Activated CD4-positive, alpha-beta T cell treated with anti-CD3 and anti-CD28 coated beads, Interleukin-2, amount 50 U/mL, for 4 hours (primary cell): ENCODE data around the gene USPL1.

ENCODE experiments used
- DNase-seq, 2 experiments: peaks; one replicate each; pipeline ENCODE4 v3.0.0-alpha.2; 2020

USPL1 gene

DNA sequence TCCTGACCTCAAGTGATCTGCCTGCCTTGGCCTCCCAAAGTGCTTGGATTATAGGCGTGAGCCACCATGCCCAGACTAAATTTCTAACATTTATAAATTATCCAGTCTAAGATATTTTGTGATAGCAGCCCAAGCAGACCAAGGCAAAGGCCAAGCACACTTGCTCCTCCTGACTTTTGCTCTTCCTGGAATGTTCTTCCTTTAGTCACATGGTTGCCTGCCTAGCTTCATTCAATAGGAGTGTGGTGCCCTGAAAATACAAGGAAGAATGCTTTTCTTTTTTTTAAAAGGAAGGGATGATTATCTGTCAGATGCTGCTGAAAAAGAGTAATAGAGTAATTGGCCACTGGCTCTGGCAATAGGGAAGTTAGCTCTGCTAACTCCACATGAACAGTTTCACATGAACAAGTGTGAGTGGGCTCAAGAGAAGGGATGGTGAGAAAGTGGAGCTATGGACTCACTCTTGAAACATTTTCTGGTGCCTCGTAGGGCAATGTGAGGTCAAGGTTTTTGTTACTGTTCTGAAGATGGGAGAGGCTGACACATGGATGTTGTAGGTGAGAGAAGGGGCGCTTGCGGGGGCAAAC, 47.1 kb downstream of the USPL1 start:
- DNase-seq: no peak

DNA sequence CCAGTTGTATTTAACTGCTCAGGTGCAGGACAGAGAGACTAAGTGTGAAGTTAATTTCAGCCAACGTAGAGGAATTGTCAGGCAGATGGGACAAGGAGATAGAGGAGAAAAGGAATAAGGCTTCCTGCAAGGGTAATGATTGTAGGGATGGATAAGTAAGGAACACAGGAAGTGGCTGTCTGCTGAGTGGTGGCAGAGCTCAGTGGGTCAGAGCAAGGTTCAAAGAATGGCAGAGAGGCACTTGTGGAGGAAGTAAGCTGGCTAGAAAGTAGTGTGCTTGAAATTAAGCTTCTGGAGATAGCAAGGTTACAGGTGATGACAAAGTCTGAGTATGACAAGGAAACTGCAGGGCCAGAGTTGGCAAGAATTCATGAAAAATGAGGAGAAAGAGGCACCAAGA, 47.9 kb downstream of the USPL1 start:
- no peak for DNase-seq

- no peak for DNase-seq
Observed at GRCh38 chr13:30666113-30666512, 48.4 kb downstream of the USPL1 start.

DNA sequence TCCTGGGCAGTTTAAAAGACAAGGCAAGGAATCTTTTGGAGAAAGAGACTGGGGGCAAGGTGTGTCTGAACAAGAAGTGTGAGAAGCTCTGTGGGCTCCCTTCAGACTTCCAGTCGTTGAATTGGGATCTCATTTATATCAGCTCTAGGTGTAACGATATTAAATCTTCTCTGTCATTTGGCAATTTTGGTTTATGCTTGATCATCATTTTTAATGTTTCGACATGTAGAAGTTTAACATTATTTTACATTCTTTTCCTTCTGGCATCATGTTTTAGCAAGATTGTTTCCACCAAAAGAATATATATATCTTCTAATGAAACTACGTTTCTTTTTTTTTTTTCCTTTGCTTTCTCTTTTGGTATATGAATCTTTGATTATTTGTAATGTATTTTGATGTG, 49.3 kb downstream of the USPL1 start:
- no peak for DNase-seq

DNA sequence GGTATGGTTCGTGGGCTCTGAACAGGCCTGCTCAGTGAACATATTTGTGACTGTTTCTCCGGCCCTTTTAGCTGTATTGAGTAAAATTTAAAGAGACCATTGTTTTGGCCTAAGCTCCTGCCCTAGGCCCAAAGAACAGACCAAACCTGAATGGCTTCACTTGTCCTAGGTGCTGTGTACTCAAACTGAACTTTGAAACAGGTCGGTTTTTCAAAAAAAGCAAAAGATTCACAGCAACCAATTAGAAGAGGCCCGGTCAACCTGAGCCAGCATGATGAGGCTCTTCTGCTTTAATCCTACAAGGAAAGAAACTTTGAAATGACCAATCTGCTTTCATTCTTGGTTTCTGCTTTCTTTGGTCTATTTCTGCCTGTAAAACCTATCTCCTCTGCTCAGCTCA, 50.6 kb downstream of the USPL1 start:
- DNase-seq: no peak

DNA sequence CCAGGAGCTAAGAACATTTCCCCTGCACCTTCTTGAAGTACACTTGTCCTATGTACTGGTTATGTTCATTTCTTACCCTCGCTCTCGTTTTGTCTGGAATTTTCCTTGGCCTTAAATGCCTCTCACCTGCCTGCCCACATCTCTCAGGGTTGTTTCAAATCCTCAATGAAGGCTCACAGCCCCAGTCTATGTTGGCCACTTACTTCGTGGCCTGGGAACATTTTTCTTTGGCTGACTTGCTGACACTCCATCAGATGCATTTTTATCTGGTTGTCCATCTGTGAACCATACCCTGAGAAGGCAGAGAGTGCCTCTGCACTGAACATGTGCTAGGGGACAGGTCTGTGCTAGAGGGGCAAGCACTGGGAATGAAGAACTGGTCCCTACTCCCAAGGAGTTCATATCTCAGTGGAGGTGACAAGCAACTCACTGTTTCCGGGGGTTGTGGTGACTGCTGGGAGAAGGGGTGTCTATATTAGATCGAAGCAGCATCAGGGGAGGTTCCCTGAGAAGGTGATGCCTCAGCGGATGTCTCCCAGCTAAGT, 53.6 kb downstream of the USPL1 start:
- DNase-seq: no peak

DNA sequence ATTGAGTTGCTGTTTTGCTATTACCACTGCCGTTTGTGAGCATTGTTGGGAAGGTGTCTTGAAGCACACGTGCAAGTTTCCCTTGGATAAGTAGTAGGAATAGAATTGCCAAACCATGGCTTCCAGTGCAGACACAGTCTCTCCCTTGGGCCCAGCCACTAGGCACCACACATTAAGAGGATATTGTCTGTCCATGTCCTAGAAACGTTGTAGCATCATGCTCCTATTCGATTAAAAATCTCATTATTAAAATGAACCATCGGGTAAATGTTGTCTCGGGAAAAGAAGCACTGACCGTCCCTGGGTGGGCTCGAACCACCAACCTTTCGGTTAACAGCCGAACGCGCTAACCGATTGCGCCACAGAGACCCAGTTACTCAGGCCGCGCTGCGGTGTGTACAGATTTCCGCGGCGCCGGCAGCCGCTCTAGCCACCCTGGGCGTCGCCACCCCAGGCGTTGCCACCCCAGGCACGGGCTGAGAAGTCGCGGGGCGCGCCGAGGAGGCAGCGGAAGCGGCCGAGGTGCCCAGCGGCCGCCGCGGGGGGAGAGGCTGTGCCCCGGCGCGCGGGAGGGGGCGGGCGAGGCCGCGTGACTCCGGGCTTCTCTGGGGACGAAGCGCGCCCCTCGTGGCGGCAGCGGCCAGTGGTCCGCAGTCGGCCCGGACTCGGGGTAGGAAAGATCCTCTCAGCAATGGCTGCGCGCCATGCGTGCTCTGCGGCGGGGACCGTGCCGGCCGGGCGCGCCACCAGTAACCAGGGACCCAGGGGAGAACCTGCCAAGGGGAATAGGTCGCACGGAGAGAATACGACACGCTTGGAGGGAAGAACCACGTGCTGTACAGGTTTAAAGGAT, 56.2 kb downstream of the USPL1 start:
- peak; percentile 82 to 84 for DNase-seq

- no peak for DNase-seq
Observed at GRCh38 chr13:30675717-30676116, 58.0 kb downstream of the USPL1 start.

- DNase-seq: no peak
Observed at GRCh38 chr13:30676672-30677071, 59.0 kb downstream of the USPL1 start.

- DNase-seq: peak in 1 of 2 experiments; percentile 10
Observed at GRCh38 chr13:30679483-30680330, 62.0 kb downstream of the USPL1 start.

DNA sequence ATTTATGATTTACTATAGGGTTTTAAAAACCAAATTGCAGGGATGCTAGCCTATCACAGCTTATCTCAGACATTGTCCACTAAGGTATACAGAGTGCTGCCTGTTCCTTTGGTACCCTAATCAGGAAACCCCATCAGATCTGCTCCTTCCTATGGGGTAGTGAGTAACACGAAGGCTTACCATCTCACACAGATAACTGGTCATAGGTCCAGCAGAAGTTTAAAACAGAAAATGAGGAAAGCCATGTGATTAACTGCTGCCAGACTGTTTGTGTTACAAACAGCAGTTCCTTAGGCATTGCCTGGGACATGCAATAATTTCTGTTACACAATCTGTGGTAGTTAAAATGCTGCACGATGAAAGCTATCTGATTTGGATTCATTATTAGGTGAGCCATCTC, 64.1 kb downstream of the USPL1 start:
- no peak for DNase-seq

GRCh38 chr13:30685320-30685859, 67.7 kb downstream of the USPL1 start:
- no peak for DNase-seq

- no peak for DNase-seq
Observed at GRCh38 chr13:30685987-30686386, 68.3 kb downstream of the USPL1 start.

DNA sequence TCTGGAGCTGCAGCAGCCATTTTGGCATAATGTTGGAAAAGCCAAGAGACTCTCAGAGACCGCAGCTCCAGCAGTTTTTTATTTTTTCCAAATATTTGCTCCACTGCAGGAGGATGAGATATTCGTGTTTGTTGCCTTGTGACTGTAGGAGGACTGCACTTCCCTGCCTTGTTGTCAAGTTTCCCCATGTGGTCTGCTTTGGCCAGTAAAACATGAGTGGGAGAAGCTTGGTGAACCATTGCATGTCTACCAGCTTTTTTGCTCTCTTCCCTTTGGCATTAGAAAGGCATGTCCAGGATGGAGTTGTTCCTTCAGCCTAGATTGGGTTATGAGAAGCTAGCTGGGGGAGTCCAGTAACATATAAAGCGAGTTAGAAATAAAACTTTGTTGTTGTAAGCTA, 69.9 kb downstream of the USPL1 start:
- DNase-seq: no peak

GRCh38 chr13:30689752-30690151, 72.0 kb downstream of the USPL1 start:
- DNase-seq: no peak

DNA sequence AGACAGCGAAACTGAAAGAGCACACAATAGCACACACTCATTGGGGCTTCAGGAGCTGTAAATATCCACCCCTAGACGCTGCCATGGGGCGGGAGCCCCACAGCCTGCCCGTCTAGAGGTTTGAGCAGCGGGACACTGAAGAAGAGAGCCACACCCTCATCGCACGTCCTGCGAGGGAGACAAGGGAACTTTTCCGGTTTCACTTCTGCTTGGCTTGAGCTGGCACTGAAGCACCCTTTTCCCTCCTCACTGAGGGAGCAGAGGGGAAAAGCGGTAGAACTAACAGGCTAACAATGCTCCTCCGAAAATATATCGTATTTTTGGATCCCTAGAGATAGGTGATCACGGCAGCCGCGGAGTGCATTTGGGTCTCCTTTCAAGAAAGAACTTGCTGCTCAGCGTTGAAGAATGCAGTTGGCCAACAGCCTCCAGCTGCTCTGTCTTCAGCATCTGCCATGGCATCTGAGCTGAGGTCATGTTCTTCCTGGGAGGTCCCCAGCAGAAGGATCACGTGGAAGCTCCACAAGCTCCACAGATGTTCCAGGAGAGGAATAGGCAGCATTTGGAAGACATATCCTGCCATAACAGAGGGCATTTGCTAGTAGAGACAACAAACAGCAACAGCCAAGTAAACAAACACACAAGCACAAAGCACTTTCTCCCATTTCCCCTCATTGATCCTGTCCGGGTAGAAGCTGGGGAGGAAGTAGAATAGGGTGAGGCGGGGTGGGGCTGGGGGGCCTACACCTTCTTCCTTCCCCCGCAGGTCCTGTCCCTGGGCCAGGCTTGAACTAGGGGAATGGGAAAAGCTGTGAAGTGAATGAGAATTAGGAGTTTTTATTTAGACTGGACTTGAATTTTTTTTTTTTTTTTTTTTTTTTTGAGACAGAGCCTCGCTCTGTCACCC, 72.8 kb downstream of the USPL1 start:
- no peak for DNase-seq

- no peak for DNase-seq
Observed at GRCh38 chr13:30692113-30692512, 74.4 kb downstream of the USPL1 start.

GRCh38 chr13:30696278-30697176, 78.8 kb downstream of the USPL1 start:
- DNase-seq: no peak

- no peak for DNase-seq
Observed at GRCh38 chr13:30697177-30697953, 79.6 kb downstream of the USPL1 start.

DNA sequence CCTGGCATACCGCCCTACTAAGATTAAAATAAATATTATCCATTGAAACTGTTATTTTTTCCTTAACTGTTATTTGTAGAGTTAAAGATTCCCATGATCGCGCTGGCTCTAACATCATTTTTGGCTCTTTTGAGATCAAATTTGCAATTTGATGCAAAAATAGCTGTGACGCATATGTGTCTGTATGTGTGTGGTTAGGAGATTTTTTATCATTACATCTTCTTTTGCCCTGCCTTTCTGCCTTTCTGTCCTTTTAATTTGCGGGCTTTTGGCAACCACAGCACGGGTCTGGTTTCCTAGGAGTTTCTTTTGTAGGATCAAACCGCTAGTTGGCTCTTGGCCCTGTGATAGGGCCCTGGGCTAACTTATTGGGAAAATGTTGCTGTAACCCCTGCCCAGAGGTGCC, 80.3 kb downstream of the USPL1 start:
- DNase-seq: no peak
